Activated CD8-positive, alpha-beta T cell treated with anti-CD3 and anti-CD28 coated beads for 36 hours (primary cell): Measurements from ENCODE around the gene LMNB1. TPM values are rescaled to one million over a fixed set of nuclear protein-coding genes. Genes with fewer than 3 reads are reported as not detected.

Source experiments
- ATAC-seq: fragments of 200-7000 bp; cut with Tn5 transposase; one replicate; pipeline ENCODE4 v1.10.0; 2021; ENCODE audit warnings: mild to moderate bottlenecking, moderate library complexity
- CTCF ChIA-PET: fragments of 350-600 bp; sonication (Branson Sonifier 250); formaldehyde crosslinking; loops from one replicate; lab custom pipeline; 2021; ENCODE audit warnings: antibody characterized with exemption; lab: Charles Lee
- POLR2A ChIA-PET: fragments of 350-600 bp; sonication (Branson Sonifier 250); formaldehyde crosslinking; loops from one replicate; lab custom pipeline; 2021; ENCODE audit warnings: antibody characterized with exemption; lab: Charles Lee
- DNase-seq: peaks from one replicate; pipeline ENCODE4 v3.0.0-alpha.2; 2020
- H3K27ac Mint-ChIP-seq: one replicate; pipeline ENCODE4 v1.8.0; 2021; ENCODE audit warnings: mild to moderate bottlenecking, mixed read lengths
- H3K27me3 Mint-ChIP-seq: one replicate; pipeline ENCODE4 v1.8.0; 2021; ENCODE audit warnings: mixed read lengths
- H3K36me3 Mint-ChIP-seq: one replicate; pipeline ENCODE4 v1.8.0; 2021; ENCODE audit warnings: low read depth, mixed read lengths
- H3K4me1 Mint-ChIP-seq: one replicate; pipeline ENCODE4 v1.8.0; 2021; ENCODE audit warnings: low read depth, mixed read lengths
- H3K4me3 Mint-ChIP-seq: one replicate; pipeline ENCODE4 v1.8.0; 2021; ENCODE audit warnings: mild to moderate bottlenecking, moderate library complexity, mixed read lengths
- H3K9me3 Mint-ChIP-seq: one replicate; pipeline ENCODE4 v1.8.0; 2021; ENCODE audit warnings: mixed read lengths
- intact Hi-C: fragments of 100-400 bp; cut with micrococcal nuclease; formaldehyde crosslinking; loops from one replicate; pipeline ENCODE4 v1.10.0; 2022
- total RNA-seq, 2 experiments: library from RNA; stranded (reverse); gene quantifications; one replicate each; pipeline ENCODE4 v1.2.3, GENCODE V29; 2021
- TF ChIP-seq, protein P1 (sequence below): fragments of 200-600 bp; IDR thresholded peaks from one replicate; pipeline ENCODE4 v1.8.0; 2022; ENCODE audit warnings: antibody characterized with exemption, mild to moderate bottlenecking

The LMNB1 gene
- total RNA-seq, 2 experiments from 2014 or later: 198 TPM

DNA sequence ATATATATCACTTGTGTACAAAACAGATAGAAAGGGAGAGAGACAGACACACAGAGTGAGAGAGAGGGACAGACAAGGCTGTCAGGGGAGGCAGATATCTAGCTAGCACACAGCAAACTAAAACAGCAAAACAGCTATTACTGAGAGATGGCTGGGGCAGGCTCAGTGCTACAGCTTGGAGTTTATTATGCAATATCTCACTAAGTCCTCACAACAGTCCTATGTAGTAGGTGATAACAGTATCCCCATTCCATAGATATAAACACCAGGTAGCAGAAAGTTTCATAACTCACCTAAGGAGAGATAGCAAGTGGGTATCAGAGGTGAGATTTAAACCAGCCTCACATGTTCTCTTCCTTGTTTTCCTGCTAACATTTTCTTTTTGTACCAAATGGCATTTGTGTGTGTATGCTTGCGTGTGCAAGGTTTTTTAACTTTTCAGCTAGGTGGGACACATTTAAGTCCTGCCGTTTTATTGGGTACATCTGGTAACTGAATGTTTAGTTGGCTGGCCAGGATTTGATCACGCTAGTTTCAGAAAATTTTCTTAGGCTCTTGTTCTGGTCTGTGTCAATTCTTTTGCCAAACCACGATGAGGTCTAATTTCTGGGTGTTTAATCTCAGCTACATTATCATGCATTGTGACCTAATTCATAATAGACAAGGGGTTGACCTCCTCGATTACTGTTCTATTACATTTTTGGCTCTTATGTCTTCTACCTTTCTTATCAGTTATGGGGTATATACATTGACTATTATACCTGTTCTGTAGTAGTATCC lies 105.1 kb downstream of the LMNB1 start:
- H3K4me3 Mint-ChIP-seq: no peak overlapping the region
- TF ChIP-seq, protein P1, sequence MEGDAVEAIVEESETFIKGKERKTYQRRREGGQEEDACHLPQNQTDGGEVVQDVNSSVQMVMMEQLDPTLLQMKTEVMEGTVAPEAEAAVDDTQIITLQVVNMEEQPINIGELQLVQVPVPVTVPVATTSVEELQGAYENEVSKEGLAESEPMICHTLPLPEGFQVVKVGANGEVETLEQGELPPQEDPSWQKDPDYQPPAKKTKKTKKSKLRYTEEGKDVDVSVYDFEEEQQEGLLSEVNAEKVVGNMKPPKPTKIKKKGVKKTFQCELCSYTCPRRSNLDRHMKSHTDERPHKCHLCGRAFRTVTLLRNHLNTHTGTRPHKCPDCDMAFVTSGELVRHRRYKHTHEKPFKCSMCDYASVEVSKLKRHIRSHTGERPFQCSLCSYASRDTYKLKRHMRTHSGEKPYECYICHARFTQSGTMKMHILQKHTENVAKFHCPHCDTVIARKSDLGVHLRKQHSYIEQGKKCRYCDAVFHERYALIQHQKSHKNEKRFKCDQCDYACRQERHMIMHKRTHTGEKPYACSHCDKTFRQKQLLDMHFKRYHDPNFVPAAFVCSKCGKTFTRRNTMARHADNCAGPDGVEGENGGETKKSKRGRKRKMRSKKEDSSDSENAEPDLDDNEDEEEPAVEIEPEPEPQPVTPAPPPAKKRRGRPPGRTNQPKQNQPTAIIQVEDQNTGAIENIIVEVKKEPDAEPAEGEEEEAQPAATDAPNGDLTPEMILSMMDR: no peak
- ChIA-PET POLR2A (interaction anchor here (1.3 kb wide), 1 partner anchor 20 kb away, joined by 3 read pairs; no protein-coding TSS in a partner anchor), CTCF (interaction anchor here (1.0 kb wide), 1 partner anchor 153 kb away, joined by 3 read pairs; no protein-coding TSS in a partner anchor)
- no peak for ATAC-seq
- no peaks in the 10 kb centered on the region for H3K4me1 Mint-ChIP-seq
- no peak overlapping the region for H3K27ac Mint-ChIP-seq
- intact Hi-C loops: no loop called here
- H3K9me3 Mint-ChIP-seq: no peaks in the 10 kb centered on the region
- H3K36me3 Mint-ChIP-seq: no peaks in the 10 kb centered on the region
- H3K27me3 Mint-ChIP-seq: no peaks in the 10 kb centered on the region
- DNase-seq: no peak

DNA sequence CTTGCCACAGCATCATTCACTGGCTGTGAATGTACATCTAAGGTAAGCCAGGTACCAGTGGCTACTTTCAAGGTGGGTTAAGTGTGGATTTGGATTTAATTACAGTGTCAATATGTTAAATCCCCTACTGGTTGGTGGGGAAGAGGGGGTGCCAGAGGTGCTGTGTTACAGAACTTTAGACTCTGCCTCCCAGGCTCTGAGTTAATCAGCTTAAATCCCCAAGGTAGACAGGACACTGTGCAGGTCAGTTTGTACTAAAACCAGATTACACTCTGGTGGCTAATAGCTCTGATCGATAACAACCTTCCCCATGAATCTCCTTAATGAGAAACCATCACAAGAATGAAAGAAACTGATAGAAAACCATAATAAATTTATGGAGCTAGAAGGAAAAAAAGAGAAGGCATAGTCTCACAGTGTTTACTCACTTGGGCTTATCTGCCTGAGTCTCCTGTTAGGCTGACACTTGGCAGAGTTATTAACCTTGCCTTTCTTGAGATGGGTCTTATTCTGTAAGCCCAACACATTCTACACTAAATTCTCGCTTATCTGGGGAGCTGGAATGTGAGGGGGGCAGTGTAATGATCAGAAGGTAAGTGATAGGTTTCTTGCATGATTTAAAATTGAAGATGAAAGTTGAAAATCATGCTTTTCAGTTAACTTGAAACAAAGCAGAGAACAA lies 106.8 kb downstream of the LMNB1 start:
- TF ChIP-seq, protein P1: no peak
- intact Hi-C loops: no loop called here
- DNase-seq (no peak), ATAC-seq (no peak)
- Mint-ChIP-seq H3K36me3 (no peaks in the 10 kb centered on the region), H3K27ac (no peak overlapping the region), H3K9me3 (no peaks in the 10 kb centered on the region), H3K4me1 (no peaks in the 10 kb centered on the region), H3K4me3 (no peak overlapping the region), H3K27me3 (no peaks in the 10 kb centered on the region)
- ChIA-PET CTCF (no interaction called here), POLR2A (no interaction called here)

DNA sequence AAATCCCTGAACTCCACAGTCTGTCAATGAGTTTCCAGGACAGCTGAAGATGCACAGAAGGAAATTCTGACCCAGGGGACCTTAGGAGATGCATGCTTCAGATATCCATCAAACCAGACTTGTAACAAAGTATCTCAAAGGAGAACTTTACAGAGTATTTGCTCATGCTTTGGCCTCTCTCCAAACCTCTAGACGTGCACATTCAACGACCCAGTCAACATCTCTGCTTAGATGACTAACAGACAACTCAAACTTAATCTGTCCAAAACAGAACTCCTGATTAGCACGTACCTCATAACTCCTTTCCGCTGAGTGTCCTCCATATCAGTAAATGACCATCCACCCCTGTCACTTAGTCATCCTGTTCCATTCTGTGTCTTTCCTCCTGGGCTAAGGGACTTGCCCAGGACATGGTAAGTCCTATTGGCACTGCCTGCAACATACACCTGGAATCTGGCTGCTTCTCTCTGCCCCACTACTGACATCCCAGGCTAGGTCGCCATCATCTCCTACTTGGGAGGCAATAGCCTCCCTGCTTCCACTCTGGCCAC lies 107.4 kb downstream of the LMNB1 start:
- no peaks in the 10 kb centered on the region for H3K27me3 Mint-ChIP-seq
- H3K9me3 Mint-ChIP-seq: no peaks in the 10 kb centered on the region
- intact Hi-C loops: no loop called here
- TF ChIP-seq, protein P1: no peak
- H3K4me1 Mint-ChIP-seq: no peaks in the 10 kb centered on the region
- no peak overlapping the region for H3K27ac Mint-ChIP-seq
- H3K4me3 Mint-ChIP-seq: no peak overlapping the region
- peaks cover 3% of the 10 kb centered on the region for H3K36me3 Mint-ChIP-seq
- CTCF ChIA-PET: no interaction called here
- POLR2A ChIA-PET: no interaction called here
- ATAC-seq (no peak), DNase-seq (no peak)

Other genes with a start within 250 kb of the LMNB1 start
- gene ALDH7A1, start 181.9 kb upstream of the LMNB1 start, total RNA-seq: 1 to 10 TPM; 4.8 to 5.1 TPM
- gene PHAX, start 176.2 kb upstream of the LMNB1 start, total RNA-seq: 10 to 100 TPM; 42.5 to 42.8 TPM